Measurements from ENCODE around the gene MEIOB. TPM values are rescaled to one million over a fixed set of nuclear protein-coding genes. Genes with fewer than 3 reads are reported as not detected.
"Not testable (repeated sequence)": the region's sequence is repeated elsewhere in the genome, so short reads cannot be mapped to it uniquely, and the experiment has no call there.

Gene MEIOB
- total RNA-seq, 1 donor from 2014 or later = not detected

GRCh38 chr16:1817716-1818115, 54.2 kb downstream of the MEIOB start:
- H3K4me3 Mint-ChIP-seq = no peak overlapping the region
- DNase-seq (ENCODE audit: low spot score) = no peak
- intact Hi-C loops (cut with micrococcal nuclease) = no loop called here
- peaks cover 8% of the 10 kb centered on the region for H3K4me1 Mint-ChIP-seq (ENCODE audit: low read depth)
- H3K9me3 Mint-ChIP-seq = no peaks in the 10 kb centered on the region
- H3K27ac Mint-ChIP-seq = no peak overlapping the region
- peaks cover 14% of the 10 kb centered on the region for H3K36me3 Mint-ChIP-seq (ENCODE audit: low read depth)
- no peaks in the 10 kb centered on the region for H3K27me3 Mint-ChIP-seq (ENCODE audit: insufficient read depth)

- Mint-ChIP-seq H3K9me3 (no peaks in the 10 kb centered on the region), H3K27me3 (ENCODE audit: insufficient read depth) (no peaks in the 10 kb centered on the region), H3K4me3 (no peak overlapping the region), H3K27ac (no peak overlapping the region), H3K36me3 (ENCODE audit: low read depth) (peaks cover 14% of the 10 kb centered on the region), H3K4me1 (ENCODE audit: low read depth) (peaks cover 8% of the 10 kb centered on the region)
- intact Hi-C loops (cut with micrococcal nuclease) = no loop called here
- no peak for DNase-seq (ENCODE audit: low spot score)
Observed at GRCh38 chr16:1817276-1817589, 54.7 kb downstream of the MEIOB start.

GRCh38 chr16:1816396-1817275, 55.3 kb downstream of the MEIOB start:
- H3K4me1 Mint-ChIP-seq (ENCODE audit: low read depth) = peaks cover 8% of the 10 kb centered on the region
- no peaks in the 10 kb centered on the region for H3K27me3 Mint-ChIP-seq (ENCODE audit: insufficient read depth)
- no peak overlapping the region for H3K4me3 Mint-ChIP-seq
- H3K27ac Mint-ChIP-seq = no peak overlapping the region
- H3K9me3 Mint-ChIP-seq = no peaks in the 10 kb centered on the region
- DNase-seq (ENCODE audit: low spot score) = no peak
- intact Hi-C loops (cut with micrococcal nuclease) = no loop called here
- peaks cover 14% of the 10 kb centered on the region for H3K36me3 Mint-ChIP-seq (ENCODE audit: low read depth)

GRCh38 chr16:1815461-1815860, 56.5 kb downstream of the MEIOB start:
- H3K27ac Mint-ChIP-seq = no peak overlapping the region
- DNase-seq (ENCODE audit: low spot score) = no peak
- H3K9me3 Mint-ChIP-seq = no peaks in the 10 kb centered on the region
- peaks cover 8% of the 10 kb centered on the region for H3K4me1 Mint-ChIP-seq (ENCODE audit: low read depth)
- no peak overlapping the region for H3K4me3 Mint-ChIP-seq
- H3K36me3 Mint-ChIP-seq (ENCODE audit: low read depth) = peaks cover 14% of the 10 kb centered on the region
- intact Hi-C loops (cut with micrococcal nuclease) = no loop called here
- no peaks in the 10 kb centered on the region for H3K27me3 Mint-ChIP-seq (ENCODE audit: insufficient read depth)

GRCh38 chr16:1812732-1813163, 59.2 kb downstream of the MEIOB start:
- H3K36me3 Mint-ChIP-seq (ENCODE audit: low read depth) = peaks cover 15% of the 10 kb centered on the region
- peak; percentile 22 for DNase-seq (ENCODE audit: low spot score)
- no peaks in the 10 kb centered on the region for H3K9me3 Mint-ChIP-seq
- H3K4me1 Mint-ChIP-seq (ENCODE audit: low read depth) = peaks cover 8% of the 10 kb centered on the region
- H3K27ac Mint-ChIP-seq = no peak overlapping the region
- H3K4me3 Mint-ChIP-seq = no peak overlapping the region
- H3K27me3 Mint-ChIP-seq (ENCODE audit: insufficient read depth) = no peaks in the 10 kb centered on the region
- intact Hi-C loops (cut with micrococcal nuclease) = loop anchor here (5.0 kb wide), 1 partner anchor 115 kb away; no protein-coding TSS in a partner anchor

GRCh38 chr16:1810536-1810935, 61.4 kb downstream of the MEIOB start:
- Mint-ChIP-seq H3K9me3 (no peaks in the 10 kb centered on the region), H3K27ac (no peak overlapping the region), H3K4me3 (no peak overlapping the region), H3K4me1 (ENCODE audit: low read depth) (peaks cover 8% of the 10 kb centered on the region), H3K27me3 (ENCODE audit: insufficient read depth) (no peaks in the 10 kb centered on the region), H3K36me3 (ENCODE audit: low read depth) (peaks cover 14% of the 10 kb centered on the region)
- intact Hi-C loops (cut with micrococcal nuclease) = loop anchor here (5.0 kb wide), 1 partner anchor 117 kb away; no protein-coding TSS in a partner anchor
- DNase-seq (ENCODE audit: low spot score) = no peak

GRCh38 chr16:1810106-1810505, 61.9 kb downstream of the MEIOB start:
- Mint-ChIP-seq H3K4me1 (ENCODE audit: low read depth) (peaks cover 8% of the 10 kb centered on the region), H3K36me3 (ENCODE audit: low read depth) (peaks cover 10% of the 10 kb centered on the region), H3K9me3 (no peaks in the 10 kb centered on the region), H3K27ac (no peak overlapping the region), H3K27me3 (ENCODE audit: insufficient read depth) (no peaks in the 10 kb centered on the region), H3K4me3 (no peak overlapping the region)
- intact Hi-C loops (cut with micrococcal nuclease) = loop anchor here (5.0 kb wide), 1 partner anchor 117 kb away; no protein-coding TSS in a partner anchor
- DNase-seq (ENCODE audit: low spot score) = no peak

- H3K27me3 Mint-ChIP-seq (ENCODE audit: insufficient read depth) = no peaks in the 10 kb centered on the region
- intact Hi-C loops (cut with micrococcal nuclease) = no loop called here
Observed at GRCh38 chr16:1809281-1809801, 62.6 kb downstream of the MEIOB start.

GRCh38 chr16:1808691-1809090, 63.3 kb downstream of the MEIOB start:
- Mint-ChIP-seq H3K27me3 (ENCODE audit: insufficient read depth) (no peaks in the 10 kb centered on the region), H3K9me3 (no peaks in the 10 kb centered on the region), H3K4me1 (ENCODE audit: low read depth) (peaks cover 8% of the 10 kb centered on the region), H3K27ac (no peak overlapping the region), H3K4me3 (no peak overlapping the region), H3K36me3 (ENCODE audit: low read depth) (peaks cover 7% of the 10 kb centered on the region)
- DNase-seq (ENCODE audit: low spot score) = no peak
- intact Hi-C loops (cut with micrococcal nuclease) = no loop called here

More at GRCh38 chr16:1809281-1809801, 62.6 kb downstream of the MEIOB start:
- Mint-ChIP-seq H3K9me3 (no peaks in the 10 kb centered on the region), H3K4me3 (no peak overlapping the region), H3K36me3 (ENCODE audit: low read depth) (peaks cover 7% of the 10 kb centered on the region), H3K27ac (no peak overlapping the region), H3K4me1 (ENCODE audit: low read depth) (peaks cover 8% of the 10 kb centered on the region)
- DNase-seq (ENCODE audit: low spot score) = no peak

GRCh38 chr16:1807626-1808025, 64.3 kb downstream of the MEIOB start:
- no peak for DNase-seq (ENCODE audit: low spot score)
- intact Hi-C loops (cut with micrococcal nuclease) = no loop called here
- H3K36me3 Mint-ChIP-seq (ENCODE audit: low read depth) = peaks cover 4% of the 10 kb centered on the region
- no peaks in the 10 kb centered on the region for H3K4me1 Mint-ChIP-seq (ENCODE audit: low read depth)
- no peak overlapping the region for H3K27ac Mint-ChIP-seq
- no peaks in the 10 kb centered on the region for H3K9me3 Mint-ChIP-seq
- no peaks in the 10 kb centered on the region for H3K27me3 Mint-ChIP-seq (ENCODE audit: insufficient read depth)
- no peak overlapping the region for H3K4me3 Mint-ChIP-seq

- H3K4me3 Mint-ChIP-seq = no peak overlapping the region
- no peaks in the 10 kb centered on the region for H3K4me1 Mint-ChIP-seq (ENCODE audit: low read depth)
- DNase-seq (ENCODE audit: low spot score) = no peak
- peaks cover 24% of the 10 kb centered on the region for H3K9me3 Mint-ChIP-seq
- H3K36me3 Mint-ChIP-seq (ENCODE audit: low read depth) = no peaks in the 10 kb centered on the region
- intact Hi-C loops (cut with micrococcal nuclease) = no loop called here
- no peak overlapping the region for H3K27ac Mint-ChIP-seq
- H3K27me3 Mint-ChIP-seq (ENCODE audit: insufficient read depth) = no peaks in the 10 kb centered on the region
Observed at GRCh38 chr16:1800701-1801100, 71.3 kb downstream of the MEIOB start.

- H3K4me3 Mint-ChIP-seq; H3K36me3 Mint-ChIP-seq (ENCODE audit: low read depth); DNase-seq (ENCODE audit: low spot score); H3K27ac Mint-ChIP-seq; H3K4me1 Mint-ChIP-seq (ENCODE audit: low read depth); intact Hi-C loops (cut with micrococcal nuclease); H3K27me3 Mint-ChIP-seq (ENCODE audit: insufficient read depth): not testable (repeated sequence)
- H3K9me3 Mint-ChIP-seq = peaks cover 24% of the 10 kb centered on the region
Observed at GRCh38 chr16:1799263-1799662, 72.7 kb downstream of the MEIOB start.

- H3K27me3 Mint-ChIP-seq (ENCODE audit: insufficient read depth) = no peaks in the 10 kb centered on the region
- no peak overlapping the region for H3K27ac Mint-ChIP-seq
- peaks cover 19% of the 10 kb centered on the region for H3K9me3 Mint-ChIP-seq
- H3K4me1 Mint-ChIP-seq (ENCODE audit: low read depth) = no peaks in the 10 kb centered on the region
- intact Hi-C loops (cut with micrococcal nuclease) = no loop called here
- no peak overlapping the region for H3K4me3 Mint-ChIP-seq
- H3K36me3 Mint-ChIP-seq (ENCODE audit: low read depth) = no peaks in the 10 kb centered on the region
- DNase-seq (ENCODE audit: low spot score) = no peak
Observed at GRCh38 chr16:1794908-1795666, 76.9 kb downstream of the MEIOB start.

Measured in activated T-helper 1 cell treated with anti-CD3 and anti-CD28 coated beads, Interleukin-12 subunit alpha, Interleukin-12 subunit beta, Interleukin-2, Interleukin-4 antibody, amounts not matched to agents 30 ng/mL and 10 ng/mL and 1 ng/mL, durations not matched to agents 14 hours and 24 hours and 36 hours (primary cell).